ENCODE results near the gene ALDH7A1.

DNA sequence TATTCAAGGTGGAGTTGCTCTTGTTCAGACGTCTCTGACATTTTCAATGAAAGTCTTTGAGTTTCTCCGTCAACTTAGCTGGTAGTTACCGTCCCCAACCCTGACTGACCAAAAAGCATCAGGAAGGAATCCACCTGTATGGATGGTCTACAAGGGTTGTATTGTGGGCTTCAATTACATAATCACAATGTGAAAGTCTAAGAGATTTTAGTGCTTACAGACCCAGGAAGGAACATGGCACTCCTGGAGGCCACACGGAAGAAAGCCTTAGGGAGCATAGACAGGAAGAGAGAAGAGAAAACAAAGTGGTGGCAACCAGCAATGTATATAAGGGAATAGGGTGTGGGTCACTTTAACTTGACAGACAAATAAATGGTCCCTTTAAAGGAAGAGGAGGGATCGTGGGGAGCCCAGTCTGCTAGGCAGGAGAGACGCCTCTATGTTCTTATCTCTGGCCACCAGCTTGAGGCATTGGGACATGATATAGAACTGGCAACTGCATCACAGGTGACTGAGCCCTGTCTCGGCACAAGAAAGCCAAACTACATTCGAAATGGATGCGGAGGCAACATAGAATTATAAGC is 80.4 kb downstream of the ALDH7A1 start:
- TF ChIP-seq, protein P1, sequence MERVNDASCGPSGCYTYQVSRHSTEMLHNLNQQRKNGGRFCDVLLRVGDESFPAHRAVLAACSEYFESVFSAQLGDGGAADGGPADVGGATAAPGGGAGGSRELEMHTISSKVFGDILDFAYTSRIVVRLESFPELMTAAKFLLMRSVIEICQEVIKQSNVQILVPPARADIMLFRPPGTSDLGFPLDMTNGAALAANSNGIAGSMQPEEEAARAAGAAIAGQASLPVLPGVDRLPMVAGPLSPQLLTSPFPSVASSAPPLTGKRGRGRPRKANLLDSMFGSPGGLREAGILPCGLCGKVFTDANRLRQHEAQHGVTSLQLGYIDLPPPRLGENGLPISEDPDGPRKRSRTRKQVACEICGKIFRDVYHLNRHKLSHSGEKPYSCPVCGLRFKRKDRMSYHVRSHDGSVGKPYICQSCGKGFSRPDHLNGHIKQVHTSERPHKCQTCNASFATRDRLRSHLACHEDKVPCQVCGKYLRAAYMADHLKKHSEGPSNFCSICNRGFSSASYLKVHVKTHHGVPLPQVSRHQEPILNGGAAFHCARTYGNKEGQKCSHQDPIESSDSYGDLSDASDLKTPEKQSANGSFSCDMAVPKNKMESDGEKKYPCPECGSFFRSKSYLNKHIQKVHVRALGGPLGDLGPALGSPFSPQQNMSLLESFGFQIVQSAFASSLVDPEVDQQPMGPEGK (CRISPR knock-in tag; IDR thresholded peaks at IDR 0.05; ENCODE audit: borderline replicate concordance): no peak
- TF ChIP-seq, protein P2, sequence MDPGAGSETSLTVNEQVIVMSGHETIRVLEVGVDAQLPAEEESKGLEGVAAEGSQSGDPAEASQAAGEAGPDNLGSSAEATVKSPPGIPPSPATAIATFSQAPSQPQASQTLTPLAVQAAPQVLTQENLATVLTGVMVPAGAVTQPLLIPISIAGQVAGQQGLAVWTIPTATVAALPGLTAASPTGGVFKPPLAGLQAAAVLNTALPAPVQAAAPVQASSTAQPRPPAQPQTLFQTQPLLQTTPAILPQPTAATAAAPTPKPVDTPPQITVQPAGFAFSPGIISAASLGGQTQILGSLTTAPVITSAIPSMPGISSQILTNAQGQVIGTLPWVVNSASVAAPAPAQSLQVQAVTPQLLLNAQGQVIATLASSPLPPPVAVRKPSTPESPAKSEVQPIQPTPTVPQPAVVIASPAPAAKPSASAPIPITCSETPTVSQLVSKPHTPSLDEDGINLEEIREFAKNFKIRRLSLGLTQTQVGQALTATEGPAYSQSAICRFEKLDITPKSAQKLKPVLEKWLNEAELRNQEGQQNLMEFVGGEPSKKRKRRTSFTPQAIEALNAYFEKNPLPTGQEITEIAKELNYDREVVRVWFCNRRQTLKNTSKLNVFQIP (CRISPR knock-in tag; IDR thresholded peaks at IDR 0.05; ENCODE audit: borderline replicate concordance, low read depth): no peak
- TF ChIP-seq, protein P3, sequence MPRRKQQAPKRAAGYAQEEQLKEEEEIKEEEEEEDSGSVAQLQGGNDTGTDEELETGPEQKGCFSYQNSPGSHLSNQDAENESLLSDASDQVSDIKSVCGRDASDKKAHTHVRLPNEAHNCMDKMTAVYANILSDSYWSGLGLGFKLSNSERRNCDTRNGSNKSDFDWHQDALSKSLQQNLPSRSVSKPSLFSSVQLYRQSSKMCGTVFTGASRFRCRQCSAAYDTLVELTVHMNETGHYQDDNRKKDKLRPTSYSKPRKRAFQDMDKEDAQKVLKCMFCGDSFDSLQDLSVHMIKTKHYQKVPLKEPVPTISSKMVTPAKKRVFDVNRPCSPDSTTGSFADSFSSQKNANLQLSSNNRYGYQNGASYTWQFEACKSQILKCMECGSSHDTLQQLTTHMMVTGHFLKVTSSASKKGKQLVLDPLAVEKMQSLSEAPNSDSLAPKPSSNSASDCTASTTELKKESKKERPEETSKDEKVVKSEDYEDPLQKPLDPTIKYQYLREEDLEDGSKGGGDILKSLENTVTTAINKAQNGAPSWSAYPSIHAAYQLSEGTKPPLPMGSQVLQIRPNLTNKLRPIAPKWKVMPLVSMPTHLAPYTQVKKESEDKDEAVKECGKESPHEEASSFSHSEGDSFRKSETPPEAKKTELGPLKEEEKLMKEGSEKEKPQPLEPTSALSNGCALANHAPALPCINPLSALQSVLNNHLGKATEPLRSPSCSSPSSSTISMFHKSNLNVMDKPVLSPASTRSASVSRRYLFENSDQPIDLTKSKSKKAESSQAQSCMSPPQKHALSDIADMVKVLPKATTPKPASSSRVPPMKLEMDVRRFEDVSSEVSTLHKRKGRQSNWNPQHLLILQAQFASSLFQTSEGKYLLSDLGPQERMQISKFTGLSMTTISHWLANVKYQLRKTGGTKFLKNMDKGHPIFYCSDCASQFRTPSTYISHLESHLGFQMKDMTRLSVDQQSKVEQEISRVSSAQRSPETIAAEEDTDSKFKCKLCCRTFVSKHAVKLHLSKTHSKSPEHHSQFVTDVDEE (CRISPR knock-in tag; IDR thresholded peaks at IDR 0.05): no peak
- TF ChIP-seq RARB (CRISPR knock-in tag; IDR thresholded peaks at IDR 0.05) (no peak), ISL1 (CRISPR knock-in tag; IDR thresholded peaks at IDR 0.05) (no peak), ZFP30 (CRISPR knock-in tag; IDR thresholded peaks at IDR 0.05) (no peak), ZNF8 (CRISPR knock-in tag; IDR thresholded peaks at IDR 0.05) (no peak), GLIS3 (CRISPR knock-in tag; IDR thresholded peaks at IDR 0.05) (no peak), ZNF565 (CRISPR knock-in tag; conservative IDR thresholded peaks at IDR 0.05; ENCODE audit: low read depth) (no peak)

All from SK-N-SH treated with all-trans-retinoic acid at 6 μM for 48 hours (cell line).